ENCODE measurements around the gene RUFY1. TPM values are rescaled to one million over a fixed set of nuclear protein-coding genes. Genes with fewer than 3 reads are reported as not detected.

The RUFY1 gene
- total RNA-seq, 1 experiment from 2014 or later, result 45.7 TPM

DNA sequence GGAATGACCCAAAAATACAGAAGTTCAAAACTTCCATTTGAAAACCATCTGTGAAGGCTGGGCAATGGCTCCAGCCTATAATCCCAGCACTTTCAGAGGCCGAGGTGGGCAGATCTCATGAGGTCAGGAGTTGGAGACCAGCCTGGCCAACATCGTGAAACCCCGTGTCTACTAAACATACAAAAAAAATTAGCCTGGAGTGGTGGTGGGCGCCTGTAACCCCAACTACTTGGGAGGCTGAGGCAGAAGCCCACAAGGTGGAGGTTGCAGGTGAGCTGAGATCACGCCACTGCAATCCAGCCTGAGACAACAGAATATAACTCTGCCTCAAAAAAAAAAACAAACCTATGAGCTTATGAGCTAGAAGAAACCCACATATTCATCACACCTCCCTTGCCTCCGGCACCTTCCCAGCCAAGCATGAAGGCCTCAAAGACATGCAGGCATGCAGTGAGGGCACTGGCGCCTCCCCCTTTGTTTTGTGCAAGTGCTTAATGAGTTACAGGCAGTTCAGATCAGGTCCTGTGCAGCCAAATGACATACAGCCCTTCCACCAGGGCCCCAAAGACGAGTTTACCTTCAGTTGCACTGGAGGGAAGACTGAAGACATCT lies 63.2 kb downstream of the RUFY1 start:
- no peak overlapping the region for H3K23ac ChIP-seq (ENCODE audit: insufficient read length, low read depth, low read length)
- H3K4ac ChIP-seq (ENCODE audit: low read depth, low read length), result no peak overlapping the region
- TF ChIP-seq, protein P1, sequence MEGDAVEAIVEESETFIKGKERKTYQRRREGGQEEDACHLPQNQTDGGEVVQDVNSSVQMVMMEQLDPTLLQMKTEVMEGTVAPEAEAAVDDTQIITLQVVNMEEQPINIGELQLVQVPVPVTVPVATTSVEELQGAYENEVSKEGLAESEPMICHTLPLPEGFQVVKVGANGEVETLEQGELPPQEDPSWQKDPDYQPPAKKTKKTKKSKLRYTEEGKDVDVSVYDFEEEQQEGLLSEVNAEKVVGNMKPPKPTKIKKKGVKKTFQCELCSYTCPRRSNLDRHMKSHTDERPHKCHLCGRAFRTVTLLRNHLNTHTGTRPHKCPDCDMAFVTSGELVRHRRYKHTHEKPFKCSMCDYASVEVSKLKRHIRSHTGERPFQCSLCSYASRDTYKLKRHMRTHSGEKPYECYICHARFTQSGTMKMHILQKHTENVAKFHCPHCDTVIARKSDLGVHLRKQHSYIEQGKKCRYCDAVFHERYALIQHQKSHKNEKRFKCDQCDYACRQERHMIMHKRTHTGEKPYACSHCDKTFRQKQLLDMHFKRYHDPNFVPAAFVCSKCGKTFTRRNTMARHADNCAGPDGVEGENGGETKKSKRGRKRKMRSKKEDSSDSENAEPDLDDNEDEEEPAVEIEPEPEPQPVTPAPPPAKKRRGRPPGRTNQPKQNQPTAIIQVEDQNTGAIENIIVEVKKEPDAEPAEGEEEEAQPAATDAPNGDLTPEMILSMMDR (conservative IDR thresholded peaks at IDR 0.05), result no peak
- H3K27ac ChIP-seq (ENCODE audit: insufficient read length, low read depth, low read length), result no peak overlapping the region
- no peak overlapping the region for H3K56ac ChIP-seq (ENCODE audit: insufficient read length, low read depth, low read length)
- peaks cover 10% of the 10 kb centered on the region for H3K79me1 ChIP-seq (ENCODE audit: insufficient read depth, low read depth, low read length, poor library complexity, severe bottlenecking)
- no peaks in the 10 kb centered on the region for H3K9me3 ChIP-seq (ENCODE audit: control insufficient read depth, low read depth, low read length)
- no peaks in the 10 kb centered on the region for H3K27me3 ChIP-seq (ENCODE audit: insufficient read depth, low read length)
- no peak overlapping the region for H2BK12ac ChIP-seq (ENCODE audit: insufficient read length, low read depth, low read length)
- H4K8ac ChIP-seq (replicated peaks; ENCODE audit: insufficient read length, low read depth, low read length), result no peak overlapping the region
- H3T11ph ChIP-seq (ENCODE audit: low read length), result no peak overlapping the region
- H4K91ac ChIP-seq (ENCODE audit: insufficient read length, low read depth, low read length), result no peak overlapping the region
- Mint-ChIP-seq H3K27ac (peak overlapping the region; percentile 14 to 97 (median 34); a peak in 3 of 7 replicates), H3K9me3 (no peaks in the 10 kb centered on the region; a peak in 1 of 5 replicates), H3K4me1 (peaks cover 28 to 36% of the 10 kb centered on the region in 2 experiments), H3K4me3 (no peak overlapping the region; a peak in 1 of 5 replicates), H3K36me3 (ENCODE audit: insufficient read depth in 1 of 3, low read depth in 3 of 3) (peaks cover 64 to 96% (median 87%) of the 10 kb centered on the region in 3 experiments), H3K27me3 (ENCODE audit: low read depth) (no peaks in the 10 kb centered on the region; the same call in 1 of the 2 replicates)
- no peak for DNase-seq
- no peak overlapping the region for H2BK5ac ChIP-seq (ENCODE audit: insufficient read length, low read length)
- no peak overlapping the region for H2BK15ac ChIP-seq (ENCODE audit: low read depth, low read length)
- H3K4me1 ChIP-seq (ENCODE audit: insufficient read depth, low read length), result no peaks in the 10 kb centered on the region
- no peak overlapping the region for H2BK120ac ChIP-seq (ENCODE audit: low read depth, low read length, poor library complexity, severe bottlenecking)
- H3K23me2 ChIP-seq (ENCODE audit: insufficient read length, low read depth, low read length, poor library complexity, severe bottlenecking), result no peaks in the 10 kb centered on the region
- no peak overlapping the region for H3K14ac ChIP-seq (ENCODE audit: insufficient read depth, low read length)
- no peak overlapping the region for H3K18ac ChIP-seq (ENCODE audit: insufficient read length, low read depth, low read length)
- H2AK5ac ChIP-seq (ENCODE audit: insufficient read length, low read length), result no peak overlapping the region
- peaks cover 2% of the 10 kb centered on the region; the same call in 1 of the 2 replicates for H3K79me2 ChIP-seq (ENCODE audit: insufficient read depth, low read length)
- H2AFZ ChIP-seq (ENCODE audit: low read length), result no peak overlapping the region
- no peaks in the 10 kb centered on the region for H4K20me1 ChIP-seq (ENCODE audit: control insufficient read depth, insufficient read depth, insufficient read length)
- H3K4me2 ChIP-seq (ENCODE audit: insufficient read depth, insufficient read length, low read length), result no peak overlapping the region
- no CpG with 5 or more reads among the region's 8 CpGs for WGBS (ENCODE audit: extremely low coverage, insufficient read length, low lambda C conversion rate)
- H4K5ac ChIP-seq (ENCODE audit: insufficient read length, low read depth, low read length), result no peak overlapping the region
- no peak overlapping the region for H3K9ac ChIP-seq (ENCODE audit: extremely low read depth, insufficient read length, low read length)
- H2BK20ac ChIP-seq (ENCODE audit: low read depth, low read length, poor library complexity, severe bottlenecking), result no peak overlapping the region

All from H9 (cell line).